Activated CD4-positive, alpha-beta T cell treated with anti-CD3 and anti-CD28 coated beads, Interleukin-2, amount 50 U/mL, for 24 hours (primary cell): ENCODE measurements around the gene RTN4.

Experiments used
- DNase-seq, 2 donors: peaks; one replicate each; pipeline ENCODE4 v3.0.0-alpha.2; 2020; ENCODE audit warnings: low read depth in 1 of 2, low spot score in 1 of 2

Gene RTN4

GRCh38 chr2:54928719-54929118, 121.5 kb downstream of the RTN4 start:
- DNase-seq: no peak

GRCh38 chr2:54927751-54928615, 122.3 kb downstream of the RTN4 start:
- DNase-seq: no peak

GRCh38 chr2:54927085-54927750, 123.0 kb downstream of the RTN4 start:
- no peak for DNase-seq

DNA sequence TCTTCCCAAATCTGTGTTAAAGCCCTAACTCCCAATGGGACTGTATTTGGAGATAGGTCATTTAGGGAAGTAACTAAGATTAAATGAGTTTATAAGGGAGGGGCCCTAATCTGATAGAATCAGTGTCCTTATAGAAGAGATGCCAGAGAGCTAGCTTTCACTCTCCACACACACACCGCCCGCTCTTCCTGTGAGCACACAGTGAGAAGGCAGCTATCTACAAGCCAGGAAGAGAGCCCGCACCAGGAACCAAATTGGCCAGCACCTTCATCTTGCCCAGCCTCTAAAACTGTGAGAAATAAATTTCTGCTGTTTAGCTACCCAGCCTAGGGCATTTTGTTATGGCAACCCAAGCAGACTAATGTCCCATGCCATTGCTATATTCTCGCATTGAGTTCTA, 125.2 kb downstream of the RTN4 start:
- no peak for DNase-seq

GRCh38 chr2:54924121-54924520, 126.1 kb downstream of the RTN4 start:
- no peak for DNase-seq
